GM12891 (cell line): ENCODE results near the gene GABRR3. TPM values are rescaled to one million over a fixed set of nuclear protein-coding genes. Genes with fewer than 3 reads are reported as not detected.

ENCODE experiments used
- DNase-seq: peaks from one replicate; pipeline ENCODE4 v3.0.0; 2011; ENCODE audit warnings: low spot score; ENCODE audit not compliant: insufficient read length
- FAIRE-seq: peaks from 2 replicates; lab custom pipeline; 2011; peaks lifted over from hg19 to GRCh38; lab: Jason Lieb, UNC
- PAX5 ChIP-seq: IDR thresholded peaks from 2 replicates; pipeline ENCODE4 v1.6.1; 2011; ENCODE audit warnings: low read length, moderate library complexity, mild to moderate bottlenecking; ENCODE audit not compliant: insufficient read depth, severe bottlenecking
- POLR2A ChIP-seq: IDR thresholded peaks from 2 replicates; pipeline ENCODE4 v1.6.1; 2011; ENCODE audit warnings: low read depth, low read length, control low read depth
- POLR2AphosphoS5 ChIP-seq: IDR thresholded peaks from 2 replicates; pipeline ENCODE4 v1.6.1; 2011; ENCODE audit warnings: low read depth, low read length, control low read depth
- POU2F2 ChIP-seq: IDR thresholded peaks from 2 replicates; pipeline ENCODE4 v1.6.1; 2011; ENCODE audit warnings: low read depth, mild to moderate bottlenecking, control low read depth, low read length, moderate library complexity
- SPI1 ChIP-seq: IDR thresholded peaks from 2 replicates; pipeline ENCODE4 v1.6.1; 2011; ENCODE audit warnings: low read depth, low read length, control low read depth
- TAF1 ChIP-seq: IDR thresholded peaks from 2 replicates; pipeline ENCODE4 v1.6.1; 2011; ENCODE audit warnings: low read depth, low read length, control low read depth
- polyA plus RNA-seq: library from polyadenylated mRNA; unstranded; fragments of >200 nt; gene quantifications from one replicate; pipeline ENCODE4 v1.2.1, GENCODE V29; 2012; ENCODE audit warnings: low read depth, missing spikeins, inconsistent platforms; ENCODE audit not compliant: missing spikeins

Gene GABRR3
- not detected for polyA plus RNA-seq

- FAIRE-seq (no peak), DNase-seq (no peak)
- TF ChIP-seq POLR2A (no peak), POU2F2 (no peak), POLR2AphosphoS5 (no peak), PAX5 (no peak)
Observed at GRCh38 chr3:98035208-98035607, at the start of gene GABRR3. GABRR3 (minus strand) TSS chr3:98035315; CDS start chr3:98034987, 328 bp downstream.

GRCh38 chr3:98073486-98073885 is 38.4 kb upstream of the GABRR3 start:
- FAIRE-seq (no peak), DNase-seq (no peak)
- no peak for TF ChIP-seq POLR2AphosphoS5
- TF ChIP-seq TAF1 = no peak
- no peak for TF ChIP-seq PAX5
- no peak for TF ChIP-seq POLR2A
- no peak for TF ChIP-seq SPI1
- no peak for TF ChIP-seq POU2F2

- TF ChIP-seq SPI1 (no peak), POLR2A (no peak), PAX5 (no peak), TAF1 (no peak), POLR2AphosphoS5 (no peak), POU2F2 (no peak)
- DNase-seq (no peak), FAIRE-seq (no peak)
Observed at GRCh38 chr3:98070840-98071239, 35.7 kb upstream of the GABRR3 start.

- FAIRE-seq (no peak), DNase-seq (no peak)
- TF ChIP-seq SPI1 = no peak
Observed at GRCh38 chr3:98068824-98069223, 33.7 kb upstream of the GABRR3 start.

GRCh38 chr3:98058244-98058960 is 23.3 kb upstream of the GABRR3 start:
- FAIRE-seq = peak; percentile 33
- DNase-seq = no peak
- TF ChIP-seq TAF1 (no peak), POLR2A (no peak), POU2F2 (no peak), PAX5 (no peak), POLR2AphosphoS5 (no peak), SPI1 (peak; percentile 66)

GRCh38 chr3:98057631-98058030 is 22.5 kb upstream of the GABRR3 start:
- DNase-seq = no peak
- no peak for TF ChIP-seq PAX5
- TF ChIP-seq POLR2A = no peak
- TF ChIP-seq TAF1 = no peak
- TF ChIP-seq POU2F2 = no peak
- TF ChIP-seq POLR2AphosphoS5 = no peak
- no peak for TF ChIP-seq SPI1
- FAIRE-seq = no peak

GRCh38 chr3:98056035-98056434 is 20.9 kb upstream of the GABRR3 start:
- no peak for DNase-seq
- TF ChIP-seq TAF1 = no peak
- TF ChIP-seq SPI1 = no peak
- TF ChIP-seq POU2F2 = no peak
- no peak for TF ChIP-seq POLR2A
- no peak for TF ChIP-seq PAX5
- no peak for TF ChIP-seq POLR2AphosphoS5
- FAIRE-seq = no peak

- DNase-seq (no peak), FAIRE-seq (no peak)
- TF ChIP-seq POLR2A (no peak), POLR2AphosphoS5 (no peak), TAF1 (no peak), PAX5 (no peak), SPI1 (no peak), POU2F2 (no peak)
Observed at GRCh38 chr3:98049271-98049670, 14.2 kb upstream of the GABRR3 start.

- DNase-seq (no peak), FAIRE-seq (no peak)
- TF ChIP-seq SPI1 (no peak), TAF1 (no peak), POLR2A (no peak), POLR2AphosphoS5 (no peak), PAX5 (no peak), POU2F2 (no peak)
Observed at GRCh38 chr3:98048586-98048985, 13.5 kb upstream of the GABRR3 start.

GRCh38 chr3:98041350-98041749 is 6.2 kb upstream of the GABRR3 start:
- DNase-seq = no peak
- no peak for FAIRE-seq
- no peak for TF ChIP-seq POLR2A
- TF ChIP-seq PAX5 = no peak
- no peak for TF ChIP-seq TAF1
- TF ChIP-seq POLR2AphosphoS5 = no peak
- TF ChIP-seq SPI1 = no peak
- no peak for TF ChIP-seq POU2F2
